Pancreas (tissue), 10 donors: ENCODE measurements around the gene MAPK4. TPM values are rescaled to one million over a fixed set of nuclear protein-coding genes. Genes with fewer than 3 reads are reported as not detected.

Experiments
- ATAC-seq, 4 donors: fragments of 200-7000 bp; cut with Tn5 transposase; one replicate each; pipeline versions ENCODE4 v1.8.0 to v1.9.1; 2020; ENCODE audit warnings: mild to moderate bottlenecking in 4 of 4, moderate library complexity in 4 of 4
- DNase-seq, 6 donors: peaks; one replicate each; pipeline ENCODE4 v3.0.0-alpha.2; 2020
- FAIRE-seq: peaks from 2 replicates; lab custom pipeline; 2012; peaks lifted over from hg19 to GRCh38; lab: Jason Lieb, UNC
- H3K27ac ChIP-seq, 4 donors: fragments of 200-600 bp; sonication (generic); 1 replicate in 3 of 4; 2 replicates in 1 of 4; pipeline versions ENCODE4 v1.5.0 to v1.8.0; 2020
- H3K27me3 ChIP-seq, 4 donors: fragments of 200-600 bp; one replicate each; pipeline ENCODE4 v1.8.0; 2021
- H3K36me3 ChIP-seq, 3 donors: fragments of 200-600 bp; sonication (generic) in 1 of 3; one replicate each; pipeline versions ENCODE4 v1.5.0 to v1.8.0; 2020 to 2021
- H3K4me1 ChIP-seq, 3 donors: fragments of 200-600 bp; one replicate each; pipeline ENCODE4 v1.8.0; 2021
- H3K4me3 ChIP-seq, 4 donors: fragments of 200-600 bp; sonication (generic) in 2 of 4; one replicate each; pipeline versions ENCODE4 v1.5.0 to v1.8.0; 2020 to 2021
- H3K9me3 ChIP-seq, 4 donors: fragments of 200-600 bp; one replicate each; pipeline ENCODE4 v1.8.0; 2021
- WGBS, 2 donors: extraction: QIAGEN DNeasy Blood & Tissue Kit; methylation state at CpG; one replicate each; pipeline ENCODE4 v1.1.7; 2013; 5-methylcytosine and 5-hydroxymethylcytosine counted together
- intact Hi-C, 3 donors: fragments of 100-400 bp; cut with DNase I; formaldehyde crosslinking; loops; one replicate each; pipeline versions ENCODE4 v1.11.1 to v1.14.2; 2022
- polyA plus RNA-seq, 2 donors: library from polyadenylated mRNA; stranded (reverse); fragments of 200-250 nt; gene quantifications; one replicate each; pipeline ENCODE4 v1.2.3, GENCODE V29; 2013
- total RNA-seq, 6 donors: library from RNA; stranded (reverse); fragmentation: NEBNext Ultra II Directional in 4 of 6; extraction: Animal tissue kit (Norgen Biotek cat#: 25700) in 4 of 6; gene quantifications; one replicate each; pipeline versions ENCODE4 v1.2.1 to v1.2.4, GENCODE V29; 2021 to 2023
- TF ChIP-seq, protein P1 (sequence below), 4 donors: fragments of 200-600 bp; sonication (generic) in 3 of 4; IDR thresholded peaks; one replicate each; pipeline versions ENCODE4 v1.5.0 to v1.8.0; 2021; ENCODE audit warnings: antibody characterized with exemption in 4 of 4
- donor health status: healthy with polysubstance abuse.
- donor health status: DM: no; HTN: no; CAD: no; lungs with moderate emphysema.
- donor health status: DM: no; HTN: no; CAD: no.
- donor health status: control.
- donor health status: control.
- donor health status: Bipolar disorder and iron deficiency.
- donor health status: DM: yes; HTN: yes; CAD: no.
- donor health status: DM: no; HTN: no; CAD: no.
- donor health status: DM: no; HTN: no; CAD: no.
- donor health status: DM: yes; HTN: yes; CAD: no.

MAPK4 gene
- total and polyA plus RNA-seq, 8 donors = 0.46 to 2.5 (median 0.80) TPM

DNA sequence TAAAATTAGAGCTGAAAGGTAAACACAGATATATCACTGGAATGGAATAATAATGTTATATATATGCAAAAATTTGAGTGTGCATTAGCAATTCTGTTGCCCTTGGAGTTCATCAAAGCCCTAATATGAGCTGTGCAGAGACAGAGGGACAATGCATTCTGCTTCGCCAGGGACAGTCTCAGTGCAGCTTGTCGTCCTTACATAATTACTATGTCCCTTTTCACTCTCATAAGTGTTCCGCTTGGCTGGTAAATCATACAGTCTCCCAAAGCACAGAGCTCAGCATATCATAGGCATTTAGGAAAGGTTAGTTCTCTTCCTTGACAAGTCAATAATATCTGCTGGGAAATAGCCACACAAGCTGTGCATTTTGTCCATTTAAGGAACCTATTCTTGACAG is 30.7 kb downstream of the MAPK4 start:
- no peak overlapping the region for H3K27ac ChIP-seq
- H3K36me3 ChIP-seq = no peaks in the 10 kb centered on the region
- intact Hi-C loops = no loop called here
- no peaks in the 10 kb centered on the region for H3K9me3 ChIP-seq
- no peak overlapping the region for H3K4me3 ChIP-seq
- no peaks in the 10 kb centered on the region for H3K27me3 ChIP-seq
- H3K4me1 ChIP-seq = no peaks in the 10 kb centered on the region
- no peak for FAIRE-seq
- TF ChIP-seq, protein P1, sequence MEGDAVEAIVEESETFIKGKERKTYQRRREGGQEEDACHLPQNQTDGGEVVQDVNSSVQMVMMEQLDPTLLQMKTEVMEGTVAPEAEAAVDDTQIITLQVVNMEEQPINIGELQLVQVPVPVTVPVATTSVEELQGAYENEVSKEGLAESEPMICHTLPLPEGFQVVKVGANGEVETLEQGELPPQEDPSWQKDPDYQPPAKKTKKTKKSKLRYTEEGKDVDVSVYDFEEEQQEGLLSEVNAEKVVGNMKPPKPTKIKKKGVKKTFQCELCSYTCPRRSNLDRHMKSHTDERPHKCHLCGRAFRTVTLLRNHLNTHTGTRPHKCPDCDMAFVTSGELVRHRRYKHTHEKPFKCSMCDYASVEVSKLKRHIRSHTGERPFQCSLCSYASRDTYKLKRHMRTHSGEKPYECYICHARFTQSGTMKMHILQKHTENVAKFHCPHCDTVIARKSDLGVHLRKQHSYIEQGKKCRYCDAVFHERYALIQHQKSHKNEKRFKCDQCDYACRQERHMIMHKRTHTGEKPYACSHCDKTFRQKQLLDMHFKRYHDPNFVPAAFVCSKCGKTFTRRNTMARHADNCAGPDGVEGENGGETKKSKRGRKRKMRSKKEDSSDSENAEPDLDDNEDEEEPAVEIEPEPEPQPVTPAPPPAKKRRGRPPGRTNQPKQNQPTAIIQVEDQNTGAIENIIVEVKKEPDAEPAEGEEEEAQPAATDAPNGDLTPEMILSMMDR (IDR thresholded peaks at IDR 0.05) = no peak
- no peak for DNase-seq
- peak in 3 of 4 donors; percentile 20 to 70 (median 69) for ATAC-seq
- whole genome bisulfite sequencing, 2 donors = 86% methylated on average over 3 of the region's 3 CpGs

GRCh38 chr18:50594012-50594411 is 34.1 kb downstream of the MAPK4 start:
- Histone ChIP-seq H3K27ac (no peak overlapping the region), H3K27me3 (no peaks in the 10 kb centered on the region), H3K4me1 (no peaks in the 10 kb centered on the region), H3K4me3 (no peak overlapping the region), H3K9me3 (no peaks in the 10 kb centered on the region), H3K36me3 (no peaks in the 10 kb centered on the region)
- intact Hi-C loops = no loop called here
- DNase-seq = no peak
- TF ChIP-seq, protein P1 (IDR thresholded peaks at IDR 0.05) = no peak
- 93% methylated on average over 5 of the region's 5 CpGs for WGBS, 2 donors
- no peak for FAIRE-seq
- ATAC-seq = no peak

- intact Hi-C loops = no loop called here
- H3K4me1 ChIP-seq = no peaks in the 10 kb centered on the region
- DNase-seq (no peak), FAIRE-seq (no peak), ATAC-seq (no peak)
- 71 to 84% methylated on average over 4 of the region's 4 CpGs for WGBS, 2 donors
- no peak overlapping the region for H3K27ac ChIP-seq
- H3K9me3 ChIP-seq = no peaks in the 10 kb centered on the region
- H3K36me3 ChIP-seq = no peaks in the 10 kb centered on the region
- H3K27me3 ChIP-seq = no peaks in the 10 kb centered on the region
- TF ChIP-seq, protein P1 (IDR thresholded peaks at IDR 0.05) = no peak
- H3K4me3 ChIP-seq = no peak overlapping the region
Measured at GRCh38 chr18:50594942-50595341, 35.1 kb downstream of the MAPK4 start.

DNA sequence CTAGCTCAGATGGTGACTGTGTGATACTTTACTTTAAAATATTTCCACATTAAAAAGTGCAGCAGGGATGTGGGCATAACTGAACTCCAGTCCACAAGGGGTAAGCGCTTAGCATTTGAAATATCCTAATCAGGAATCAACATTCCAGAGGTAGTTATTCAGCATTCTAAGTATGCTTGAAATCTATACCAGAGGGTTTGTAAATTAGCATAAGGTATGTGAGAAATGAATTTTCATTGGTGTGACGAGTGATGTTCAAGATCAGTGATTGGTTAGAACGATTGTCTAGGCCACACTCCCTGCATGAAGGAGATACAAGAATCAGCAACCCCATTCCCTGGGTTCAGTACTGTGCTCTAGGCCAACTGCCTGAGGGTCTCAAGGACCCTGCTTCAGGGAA is 42.6 kb downstream of the MAPK4 start:
- Histone ChIP-seq H3K4me1 (no peaks in the 10 kb centered on the region), H3K27me3 (no peaks in the 10 kb centered on the region), H3K27ac (no peak overlapping the region), H3K9me3 (no peaks in the 10 kb centered on the region), H3K4me3 (no peak overlapping the region), H3K36me3 (no peaks in the 10 kb centered on the region)
- FAIRE-seq (no peak), ATAC-seq (no peak), DNase-seq (no peak)
- 83 to 94% methylated on average over 3 of the region's 3 CpGs for WGBS, 2 donors
- intact Hi-C loops = no loop called here
- TF ChIP-seq, protein P1 (IDR thresholded peaks at IDR 0.05) = no peak

GRCh38 chr18:50606609-50607008 is 46.7 kb downstream of the MAPK4 start:
- Histone ChIP-seq H3K9me3 (no peaks in the 10 kb centered on the region), H3K27ac (no peak overlapping the region), H3K36me3 (no peaks in the 10 kb centered on the region), H3K27me3 (no peaks in the 10 kb centered on the region), H3K4me3 (no peak overlapping the region), H3K4me1 (no peaks in the 10 kb centered on the region)
- DNase-seq (no peak), ATAC-seq (no peak), FAIRE-seq (no peak)
- intact Hi-C loops = no loop called here
- WGBS, 2 donors = 84 to 87% methylated on average over 5 of the region's 5 CpGs
- TF ChIP-seq, protein P1 (IDR thresholded peaks at IDR 0.05) = no peak
